ENCODE results near the gene OXTR.

DNA sequence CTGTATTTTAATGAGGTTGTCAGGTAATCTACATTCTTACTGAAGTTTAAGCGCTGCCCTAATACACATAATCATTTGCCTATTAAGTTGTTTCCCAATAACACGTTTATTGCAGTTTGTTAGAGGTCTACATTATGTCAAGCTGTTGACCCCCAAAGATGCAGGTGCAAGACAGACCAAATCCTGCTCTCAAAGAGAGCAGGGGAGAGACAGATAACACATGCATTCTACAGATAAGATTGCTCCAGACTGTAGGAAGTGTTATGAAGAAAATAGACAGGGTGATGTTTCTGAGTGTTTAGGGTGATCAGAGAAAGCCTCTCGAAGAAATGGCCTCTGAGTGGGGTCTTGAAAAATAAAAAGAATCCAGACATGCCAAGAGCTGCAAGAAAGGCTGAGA, 24.8 kb upstream of the OXTR start:
- TF ChIP-seq, protein P1, sequence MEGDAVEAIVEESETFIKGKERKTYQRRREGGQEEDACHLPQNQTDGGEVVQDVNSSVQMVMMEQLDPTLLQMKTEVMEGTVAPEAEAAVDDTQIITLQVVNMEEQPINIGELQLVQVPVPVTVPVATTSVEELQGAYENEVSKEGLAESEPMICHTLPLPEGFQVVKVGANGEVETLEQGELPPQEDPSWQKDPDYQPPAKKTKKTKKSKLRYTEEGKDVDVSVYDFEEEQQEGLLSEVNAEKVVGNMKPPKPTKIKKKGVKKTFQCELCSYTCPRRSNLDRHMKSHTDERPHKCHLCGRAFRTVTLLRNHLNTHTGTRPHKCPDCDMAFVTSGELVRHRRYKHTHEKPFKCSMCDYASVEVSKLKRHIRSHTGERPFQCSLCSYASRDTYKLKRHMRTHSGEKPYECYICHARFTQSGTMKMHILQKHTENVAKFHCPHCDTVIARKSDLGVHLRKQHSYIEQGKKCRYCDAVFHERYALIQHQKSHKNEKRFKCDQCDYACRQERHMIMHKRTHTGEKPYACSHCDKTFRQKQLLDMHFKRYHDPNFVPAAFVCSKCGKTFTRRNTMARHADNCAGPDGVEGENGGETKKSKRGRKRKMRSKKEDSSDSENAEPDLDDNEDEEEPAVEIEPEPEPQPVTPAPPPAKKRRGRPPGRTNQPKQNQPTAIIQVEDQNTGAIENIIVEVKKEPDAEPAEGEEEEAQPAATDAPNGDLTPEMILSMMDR (IDR thresholded peaks at IDR 0.05; ENCODE audit: poor library complexity), result no peak
- TF ChIP-seq EZH2 (IDR thresholded peaks at IDR 0.05; ENCODE audit: borderline replicate concordance), result no peak
- TF ChIP-seq EZH2phosphoT487 (IDR thresholded peaks at IDR 0.05; ENCODE audit: low read depth, severe bottlenecking, unreplicated experiment), result no peak

All from hepatocyte (in vitro differentiated cells).